ENCODE results near the gene MRPL3. TPM values are rescaled to one million over a fixed set of nuclear protein-coding genes. Genes with fewer than 3 reads are reported as not detected.

Gene MRPL3
- total and polyA plus RNA-seq, 10 of the 15 experiments (the other 5 are each of a cell fraction or from before 2014, with no cell fraction given): 91.6 to 307 (median 198) TPM

DNA sequence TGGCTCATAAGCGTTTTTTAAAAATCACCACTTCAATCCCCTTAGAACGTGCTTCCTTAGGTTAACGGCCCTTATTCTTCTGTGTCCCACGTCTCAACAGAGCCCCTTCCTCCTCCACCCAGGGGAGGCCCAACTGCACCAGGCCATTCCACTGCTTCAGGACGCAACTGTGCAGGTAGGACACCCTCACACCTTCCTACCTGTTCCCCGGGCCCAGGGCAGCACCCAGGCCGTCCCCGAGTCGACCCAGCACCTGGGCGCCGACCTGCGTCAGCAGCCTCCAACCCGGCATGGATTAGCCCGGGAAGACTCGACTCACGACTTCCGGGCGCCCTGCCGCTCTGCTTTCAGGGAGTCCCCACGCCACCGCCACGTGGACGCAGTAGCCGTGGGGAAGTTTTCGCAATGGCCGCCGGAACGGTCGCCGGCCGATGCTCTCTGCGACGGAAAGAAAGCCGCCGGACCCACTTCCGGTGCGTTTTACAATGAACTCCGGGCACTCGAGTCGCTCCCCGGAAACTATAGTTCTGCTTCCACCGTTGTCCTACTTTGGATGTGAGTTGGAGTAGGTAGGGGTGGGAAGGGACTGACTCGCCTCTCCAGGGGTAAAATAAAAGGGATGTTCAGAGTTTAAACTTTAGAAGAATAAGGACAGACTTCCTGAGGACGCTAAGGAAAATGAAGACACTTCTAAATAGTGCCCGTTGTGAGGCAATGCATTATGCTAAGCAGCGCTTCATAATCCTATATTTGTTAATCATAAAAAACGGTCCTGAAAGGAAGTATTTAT is at the start of gene MRPL3 (continued):
- TF ChIP-seq, protein P1, sequence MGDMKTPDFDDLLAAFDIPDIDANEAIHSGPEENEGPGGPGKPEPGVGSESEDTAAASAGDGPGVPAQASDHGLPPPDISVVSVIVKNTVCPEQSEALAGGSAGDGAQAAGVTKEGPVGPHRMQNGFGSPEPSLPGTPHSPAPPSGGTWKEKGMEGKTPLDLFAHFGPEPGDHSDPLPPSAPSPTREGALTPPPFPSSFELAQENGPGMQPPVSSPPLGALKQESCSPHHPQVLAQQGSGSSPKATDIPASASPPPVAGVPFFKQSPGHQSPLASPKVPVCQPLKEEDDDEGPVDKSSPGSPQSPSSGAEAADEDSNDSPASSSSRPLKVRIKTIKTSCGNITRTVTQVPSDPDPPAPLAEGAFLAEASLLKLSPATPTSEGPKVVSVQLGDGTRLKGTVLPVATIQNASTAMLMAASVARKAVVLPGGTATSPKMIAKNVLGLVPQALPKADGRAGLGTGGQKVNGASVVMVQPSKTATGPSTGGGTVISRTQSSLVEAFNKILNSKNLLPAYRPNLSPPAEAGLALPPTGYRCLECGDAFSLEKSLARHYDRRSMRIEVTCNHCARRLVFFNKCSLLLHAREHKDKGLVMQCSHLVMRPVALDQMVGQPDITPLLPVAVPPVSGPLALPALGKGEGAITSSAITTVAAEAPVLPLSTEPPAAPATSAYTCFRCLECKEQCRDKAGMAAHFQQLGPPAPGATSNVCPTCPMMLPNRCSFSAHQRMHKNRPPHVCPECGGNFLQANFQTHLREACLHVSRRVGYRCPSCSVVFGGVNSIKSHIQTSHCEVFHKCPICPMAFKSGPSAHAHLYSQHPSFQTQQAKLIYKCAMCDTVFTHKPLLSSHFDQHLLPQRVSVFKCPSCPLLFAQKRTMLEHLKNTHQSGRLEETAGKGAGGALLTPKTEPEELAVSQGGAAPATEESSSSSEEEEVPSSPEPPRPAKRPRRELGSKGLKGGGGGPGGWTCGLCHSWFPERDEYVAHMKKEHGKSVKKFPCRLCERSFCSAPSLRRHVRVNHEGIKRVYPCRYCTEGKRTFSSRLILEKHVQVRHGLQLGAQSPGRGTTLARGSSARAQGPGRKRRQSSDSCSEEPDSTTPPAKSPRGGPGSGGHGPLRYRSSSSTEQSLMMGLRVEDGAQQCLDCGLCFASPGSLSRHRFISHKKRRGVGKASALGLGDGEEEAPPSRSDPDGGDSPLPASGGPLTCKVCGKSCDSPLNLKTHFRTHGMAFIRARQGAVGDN (IDR thresholded peaks at IDR 0.05): peak; percentile 83; the same call in 1 of the 2 replicates
- TF ChIP-seq, protein P2, sequence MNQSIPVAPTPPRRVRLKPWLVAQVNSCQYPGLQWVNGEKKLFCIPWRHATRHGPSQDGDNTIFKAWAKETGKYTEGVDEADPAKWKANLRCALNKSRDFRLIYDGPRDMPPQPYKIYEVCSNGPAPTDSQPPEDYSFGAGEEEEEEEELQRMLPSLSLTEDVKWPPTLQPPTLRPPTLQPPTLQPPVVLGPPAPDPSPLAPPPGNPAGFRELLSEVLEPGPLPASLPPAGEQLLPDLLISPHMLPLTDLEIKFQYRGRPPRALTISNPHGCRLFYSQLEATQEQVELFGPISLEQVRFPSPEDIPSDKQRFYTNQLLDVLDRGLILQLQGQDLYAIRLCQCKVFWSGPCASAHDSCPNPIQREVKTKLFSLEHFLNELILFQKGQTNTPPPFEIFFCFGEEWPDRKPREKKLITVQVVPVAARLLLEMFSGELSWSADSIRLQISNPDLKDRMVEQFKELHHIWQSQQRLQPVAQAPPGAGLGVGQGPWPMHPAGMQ (IDR thresholded peaks at IDR 0.05; ENCODE audit: borderline replicate concordance): no peak
- peak; percentile 95 for TF ChIP-seq TAF1 (IDR thresholded peaks at IDR 0.05; ENCODE audit: borderline replicate concordance, low read depth, low read length)
- peak; percentile 100 for TF ChIP-seq GABPA (IDR thresholded peaks at IDR 0.05; ENCODE audit: low read depth)
- TF ChIP-seq TCF12 (IDR thresholded peaks at IDR 0.05; ENCODE audit: low read depth, low read length): peak; percentile 62; the same call in 1 of the 2 replicates
- no peak for TF ChIP-seq ZSCAN29 (IDR thresholded peaks at IDR 0.05)
- TF ChIP-seq, protein P3, sequence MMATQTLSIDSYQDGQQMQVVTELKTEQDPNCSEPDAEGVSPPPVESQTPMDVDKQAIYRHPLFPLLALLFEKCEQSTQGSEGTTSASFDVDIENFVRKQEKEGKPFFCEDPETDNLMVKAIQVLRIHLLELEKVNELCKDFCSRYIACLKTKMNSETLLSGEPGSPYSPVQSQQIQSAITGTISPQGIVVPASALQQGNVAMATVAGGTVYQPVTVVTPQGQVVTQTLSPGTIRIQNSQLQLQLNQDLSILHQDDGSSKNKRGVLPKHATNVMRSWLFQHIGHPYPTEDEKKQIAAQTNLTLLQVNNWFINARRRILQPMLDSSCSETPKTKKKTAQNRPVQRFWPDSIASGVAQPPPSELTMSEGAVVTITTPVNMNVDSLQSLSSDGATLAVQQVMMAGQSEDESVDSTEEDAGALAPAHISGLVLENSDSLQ (IDR thresholded peaks at IDR 0.05): peak; percentile 70
- peak; percentile 41; the same call in 1 of the 2 replicates for TF ChIP-seq MTA2 (IDR thresholded peaks at IDR 0.05; ENCODE audit: low read depth)
- TF ChIP-seq IKZF1 (conservative IDR thresholded peaks at IDR 0.05): peak; percentile 93
- peak; percentile 82 for TF ChIP-seq RUNX3 (IDR thresholded peaks at IDR 0.05; ENCODE audit: low read length)
- peak; percentile 65 for TF ChIP-seq ZZZ3 (IDR thresholded peaks at IDR 0.05; ENCODE audit: control insufficient read depth, insufficient read length, low read depth)
- TF ChIP-seq, protein P4, sequence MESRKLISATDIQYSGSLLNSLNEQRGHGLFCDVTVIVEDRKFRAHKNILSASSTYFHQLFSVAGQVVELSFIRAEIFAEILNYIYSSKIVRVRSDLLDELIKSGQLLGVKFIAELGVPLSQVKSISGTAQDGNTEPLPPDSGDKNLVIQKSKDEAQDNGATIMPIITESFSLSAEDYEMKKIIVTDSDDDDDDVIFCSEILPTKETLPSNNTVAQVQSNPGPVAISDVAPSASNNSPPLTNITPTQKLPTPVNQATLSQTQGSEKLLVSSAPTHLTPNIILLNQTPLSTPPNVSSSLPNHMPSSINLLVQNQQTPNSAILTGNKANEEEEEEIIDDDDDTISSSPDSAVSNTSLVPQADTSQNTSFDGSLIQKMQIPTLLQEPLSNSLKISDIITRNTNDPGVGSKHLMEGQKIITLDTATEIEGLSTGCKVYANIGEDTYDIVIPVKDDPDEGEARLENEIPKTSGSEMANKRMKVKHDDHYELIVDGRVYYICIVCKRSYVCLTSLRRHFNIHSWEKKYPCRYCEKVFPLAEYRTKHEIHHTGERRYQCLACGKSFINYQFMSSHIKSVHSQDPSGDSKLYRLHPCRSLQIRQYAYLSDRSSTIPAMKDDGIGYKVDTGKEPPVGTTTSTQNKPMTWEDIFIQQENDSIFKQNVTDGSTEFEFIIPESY (IDR thresholded peaks at IDR 0.05): no peak
- TF ChIP-seq NFYA (IDR thresholded peaks at IDR 0.05; ENCODE audit: borderline replicate concordance, low read depth, low read length): no peak
- TF ChIP-seq SMC3 (IDR thresholded peaks at IDR 0.05; ENCODE audit: borderline replicate concordance, low read length): 0 out of 2 replicates have a peak, but pooled peaks have one; percentile 8
- TF ChIP-seq HDAC6 (IDR thresholded peaks at IDR 0.05; ENCODE audit: unreplicated experiment): no peak
- TF ChIP-seq TBL1XR1 (IDR thresholded peaks at IDR 0.05; ENCODE audit: low read depth, low read length): peak; percentile 91; the same call in 1 of the 2 replicates
- TF ChIP-seq POLR2AphosphoS5 (IDR thresholded peaks at IDR 0.05; ENCODE audit: low read length): peak; percentile 80
- TF ChIP-seq, protein P5, sequence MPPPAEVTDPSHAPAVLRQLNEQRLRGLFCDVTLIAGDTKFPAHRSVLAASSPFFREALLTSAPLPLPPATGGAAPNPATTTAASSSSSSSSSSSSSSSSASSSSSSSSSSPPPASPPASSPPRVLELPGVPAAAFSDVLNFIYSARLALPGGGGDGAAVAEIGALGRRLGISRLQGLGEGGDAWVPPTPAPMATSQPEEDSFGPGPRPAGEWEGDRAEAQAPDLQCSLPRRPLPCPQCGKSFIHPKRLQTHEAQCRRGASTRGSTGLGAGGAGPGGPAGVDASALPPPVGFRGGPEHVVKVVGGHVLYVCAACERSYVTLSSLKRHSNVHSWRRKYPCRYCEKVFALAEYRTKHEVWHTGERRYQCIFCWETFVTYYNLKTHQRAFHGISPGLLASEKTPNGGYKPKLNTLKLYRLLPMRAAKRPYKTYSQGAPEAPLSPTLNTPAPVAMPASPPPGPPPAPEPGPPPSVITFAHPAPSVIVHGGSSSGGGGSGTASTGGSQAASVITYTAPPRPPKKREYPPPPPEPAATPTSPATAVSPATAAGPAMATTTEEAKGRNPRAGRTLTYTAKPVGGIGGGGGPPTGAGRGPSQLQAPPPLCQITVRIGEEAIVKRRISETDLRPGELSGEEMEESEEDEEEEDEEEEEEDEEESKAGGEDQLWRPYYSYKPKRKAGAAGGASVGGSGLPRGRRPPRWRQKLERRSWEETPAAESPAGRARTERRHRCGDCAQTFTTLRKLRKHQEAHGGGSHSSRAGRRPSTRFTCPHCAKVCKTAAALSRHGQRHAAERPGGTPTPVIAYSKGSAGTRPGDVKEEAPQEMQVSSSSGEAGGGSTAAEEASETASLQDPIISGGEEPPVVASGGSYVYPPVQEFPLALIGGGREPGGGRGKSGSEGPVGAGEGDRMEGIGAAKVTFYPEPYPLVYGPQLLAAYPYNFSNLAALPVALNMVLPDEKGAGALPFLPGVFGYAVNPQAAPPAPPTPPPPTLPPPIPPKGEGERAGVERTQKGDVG (CRISPR knock-in tag; IDR thresholded peaks at IDR 0.05): no peak

Data from GM12878 (cell line).